Activated gamma-delta T cell (primary cell): ENCODE results near the gene MICAL1.

Source experiments
- DNase-seq: peaks from one replicate; lab custom pipeline; 2025; lab: John Stamatoyannopoulos, UW

Gene MICAL1

GRCh38 chr6:109436041-109436440, 19.5 kb downstream of the MICAL1 start:
- no peak for DNase-seq

DNA sequence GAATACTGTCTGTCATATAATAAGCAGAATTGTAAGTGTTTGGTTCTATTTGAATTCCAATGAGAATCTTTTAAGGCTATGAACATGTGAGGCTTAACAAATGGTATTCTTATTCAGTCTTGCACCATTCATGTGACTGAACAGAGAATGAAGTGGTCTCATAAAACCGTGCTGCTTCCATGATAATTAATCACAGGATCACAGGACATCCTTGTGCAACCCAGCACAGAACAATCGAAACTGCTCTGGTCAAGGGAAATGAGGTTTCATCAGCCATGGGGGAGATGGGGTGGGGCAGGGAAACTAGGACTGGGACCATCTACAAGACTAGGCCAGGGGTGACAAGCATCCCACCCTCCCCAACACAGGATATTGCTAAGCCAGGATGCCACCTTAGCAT, 21.1 kb downstream of the MICAL1 start:
- no peak for DNase-seq

DNA sequence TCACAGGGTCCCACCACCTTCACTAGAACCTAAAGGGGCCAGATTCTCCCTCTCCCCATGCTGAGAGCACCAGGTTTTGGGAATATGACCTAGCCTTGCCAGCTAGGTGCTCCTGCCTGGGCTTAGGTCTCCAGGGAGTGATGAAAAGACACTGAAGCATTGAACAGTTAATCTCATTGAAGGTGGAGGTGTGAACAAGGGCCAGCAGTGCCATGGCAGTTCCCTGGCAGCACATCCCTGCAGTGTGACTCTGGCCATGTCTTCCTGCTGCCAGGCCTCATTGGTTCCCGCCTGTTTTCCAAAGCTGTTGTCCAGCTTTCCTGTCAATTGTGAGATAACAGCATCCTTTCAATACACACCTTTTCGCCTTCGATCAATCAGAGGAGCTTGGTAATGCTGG, 26.1 kb downstream of the MICAL1 start:
- no peak for DNase-seq

DNA sequence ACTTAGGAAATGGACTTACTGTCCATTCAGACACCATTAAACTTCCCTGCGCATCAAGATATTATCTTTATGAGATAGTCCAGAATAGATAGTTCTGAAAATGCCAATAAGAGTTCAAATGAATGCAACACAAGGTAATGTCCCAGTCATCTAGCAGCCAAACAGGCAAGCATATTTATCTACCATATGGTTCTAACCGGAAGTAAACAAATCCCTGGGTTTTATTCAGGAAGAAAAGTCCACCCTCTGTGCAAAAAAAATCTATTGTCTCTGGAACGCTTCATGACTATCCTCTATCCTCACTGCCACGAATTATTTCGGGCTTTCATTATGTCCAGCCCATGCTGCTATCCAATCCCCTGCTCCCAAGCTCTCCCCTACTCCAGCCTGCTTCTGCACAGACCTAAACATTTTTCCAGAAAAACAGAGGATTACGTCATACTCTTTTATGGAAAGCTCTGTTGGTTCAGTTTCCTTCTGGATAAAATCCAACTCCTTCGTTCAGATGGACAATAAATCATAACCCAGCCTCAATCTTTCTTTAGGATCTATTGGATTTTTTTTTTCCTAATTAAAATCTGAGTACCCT, 26.6 kb downstream of the MICAL1 start:
- no peak for DNase-seq

DNA sequence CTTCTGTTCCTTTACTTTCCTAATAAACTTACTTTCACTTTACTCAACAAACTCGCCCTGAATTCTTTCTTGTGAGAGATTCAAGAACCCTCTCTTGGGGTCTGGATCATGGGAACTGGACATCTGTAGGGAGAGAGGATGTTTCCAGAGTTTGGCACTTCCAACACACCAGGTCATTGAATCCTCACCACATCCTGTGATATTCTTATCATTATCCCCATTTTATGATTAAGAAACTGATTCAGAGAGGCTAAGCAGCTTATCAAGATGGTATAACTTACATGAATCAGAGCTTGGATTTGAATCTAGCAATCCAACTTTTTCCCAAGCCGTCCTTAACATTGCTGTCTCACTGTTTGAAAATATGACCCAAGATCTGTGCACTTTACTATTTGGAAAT, 30.6 kb downstream of the MICAL1 start:
- DNase-seq = no peak

GRCh38 chr6:109421184-109421583, 34.4 kb downstream of the MICAL1 start:
- no peak for DNase-seq

DNA sequence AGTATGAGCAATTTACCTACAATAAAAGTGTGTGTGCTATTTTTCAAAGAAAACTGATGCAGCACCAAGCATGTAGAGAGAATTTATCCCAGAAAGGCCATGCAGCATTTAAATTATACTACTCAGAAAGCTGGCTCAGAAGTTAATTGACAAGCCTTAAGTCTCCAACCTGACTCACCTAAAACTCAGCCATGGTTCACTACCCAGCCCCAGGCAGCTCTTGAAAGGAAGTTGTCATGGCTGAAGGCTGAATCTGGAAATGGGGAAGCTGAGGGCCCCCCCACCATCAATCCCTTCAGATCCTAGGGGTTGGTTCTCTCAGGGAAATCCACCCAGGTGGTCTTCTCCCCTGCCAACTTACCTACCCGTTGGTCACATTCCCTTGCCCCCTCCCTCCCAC, 34.8 kb downstream of the MICAL1 start:
- no peak for DNase-seq

DNA sequence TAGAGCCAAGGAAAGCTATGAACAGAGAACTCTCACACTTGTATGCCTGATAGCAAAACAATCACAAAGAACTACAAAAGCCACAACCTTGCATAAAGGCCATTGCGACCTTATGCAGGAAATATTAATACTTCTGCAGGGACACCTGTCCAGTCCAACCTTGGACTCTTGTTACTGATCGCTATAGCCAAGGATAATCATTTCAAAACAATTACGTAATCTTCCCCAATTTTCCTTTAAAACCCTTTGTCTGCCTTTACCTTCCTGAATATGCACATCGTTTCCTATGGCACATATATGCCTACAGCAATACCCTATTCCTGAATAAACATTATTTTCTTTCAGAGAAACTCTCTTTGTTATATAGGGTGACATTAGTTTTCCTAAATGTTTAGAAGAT, 37.9 kb downstream of the MICAL1 start:
- no peak for DNase-seq

DNA sequence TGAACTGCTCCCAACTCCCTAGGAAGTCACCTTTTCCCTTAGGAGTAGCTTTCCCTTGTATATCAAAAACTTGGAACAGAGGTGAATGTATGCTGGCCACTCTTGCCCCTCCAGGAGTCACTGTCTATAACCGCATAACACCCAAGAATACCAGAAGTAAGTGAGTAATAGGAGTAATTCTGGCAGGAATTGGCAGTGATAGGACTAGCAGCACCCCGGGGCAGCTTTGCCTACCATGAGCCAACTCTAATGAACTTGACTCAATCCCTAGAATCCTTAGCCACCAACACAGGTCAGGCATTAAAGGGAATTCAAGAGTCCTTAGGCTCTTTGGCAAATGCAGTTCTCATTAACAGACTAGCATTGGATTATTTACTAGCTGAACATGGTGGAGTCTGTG, 44.5 kb downstream of the MICAL1 start:
- no peak for DNase-seq

DNA sequence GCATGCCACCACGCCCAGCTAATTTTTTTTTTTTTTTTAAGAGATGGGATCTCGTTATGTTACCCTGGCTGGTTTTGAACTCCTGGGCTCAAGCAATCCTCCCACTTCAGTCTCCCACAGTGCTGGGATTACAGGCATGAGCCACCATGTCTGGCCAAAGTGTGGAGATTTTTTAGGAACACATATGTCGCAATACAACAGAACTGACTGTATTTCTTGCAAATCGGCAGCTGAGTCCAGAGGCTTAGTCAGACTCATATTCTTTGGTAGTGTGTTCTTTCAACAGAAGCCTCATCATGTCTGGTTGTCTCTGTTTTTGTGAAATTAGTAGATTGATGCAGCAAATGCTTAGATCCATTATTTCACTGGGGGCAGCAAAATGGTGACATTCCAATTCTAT, 49.4 kb downstream of the MICAL1 start:
- no peak for DNase-seq

DNA sequence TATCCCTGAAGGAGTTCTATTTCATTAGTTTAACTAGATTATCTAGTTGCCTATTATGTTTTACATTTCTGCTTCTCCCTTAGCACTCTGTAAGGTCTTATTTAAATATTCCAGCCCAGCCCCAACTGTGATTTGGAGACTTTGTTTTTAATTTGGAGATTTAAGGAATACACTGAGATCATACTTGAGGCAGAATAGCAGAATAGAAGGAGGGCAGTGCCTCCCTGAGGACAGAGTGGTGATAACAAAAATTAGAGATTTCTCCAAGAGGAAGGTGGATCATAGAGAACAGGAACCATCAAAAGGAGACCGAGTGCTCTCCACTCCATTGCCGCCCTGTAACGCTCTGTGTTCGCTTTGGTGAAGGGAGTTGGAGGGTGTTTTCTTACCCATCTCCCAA, 58.6 kb downstream of the MICAL1 start:
- DNase-seq = no peak

DNA sequence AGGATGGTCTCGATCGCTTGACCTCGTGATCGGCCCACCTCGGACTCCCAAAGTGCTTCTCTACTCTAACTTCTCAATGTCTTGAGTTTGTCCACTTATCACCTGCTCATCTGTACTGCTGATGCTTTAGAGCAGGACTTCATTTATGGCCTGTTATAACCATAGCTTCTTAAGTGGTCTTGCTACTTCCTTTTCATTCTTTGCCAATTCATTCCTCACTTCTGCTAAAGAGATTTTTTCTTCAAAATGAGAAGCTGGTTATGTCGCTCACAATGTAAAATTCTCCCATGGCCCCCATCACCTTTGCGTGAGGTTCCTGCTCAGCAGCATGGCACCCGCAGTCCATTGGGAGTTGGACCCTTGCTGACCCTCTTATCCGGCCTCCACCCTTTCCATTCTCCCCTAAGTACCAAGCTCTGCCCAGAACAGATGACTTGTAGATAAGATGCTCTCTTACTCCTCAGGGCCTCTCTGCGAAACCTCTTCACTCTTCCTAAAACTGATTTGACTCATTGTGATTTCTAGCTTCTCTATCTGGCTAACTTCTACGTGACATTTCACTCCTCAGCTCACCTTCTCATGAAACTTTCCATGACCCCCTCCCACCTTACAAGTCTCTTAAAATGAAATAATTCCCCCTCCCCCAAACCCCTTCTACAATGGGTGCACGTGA, 59.4 kb downstream of the MICAL1 start:
- DNase-seq = no peak
